Type B pancreatic cell (in vitro differentiated cells): Measurements from ENCODE around the gene RBP4. TPM values are rescaled to one million over a fixed set of nuclear protein-coding genes. Genes with fewer than 3 reads are reported as not detected.

Experiments
- DNase-seq: peaks from one replicate; pipeline ENCODE4 v3.0.0; 2021; ENCODE audit warnings: mixed read lengths; ENCODE audit not compliant: unreplicated experiment; ENCODE audit errors: extremely low spot score
- H3K27ac Mint-ChIP-seq: 2 replicates; pipeline ENCODE4 v1.8.0; 2021; ENCODE audit warnings: mild to moderate bottlenecking, mixed read lengths
- H3K27me3 Mint-ChIP-seq: 2 replicates; pipeline ENCODE4 v1.8.0; 2021; ENCODE audit warnings: mixed read lengths
- H3K36me3 Mint-ChIP-seq: 2 replicates; pipeline ENCODE4 v1.8.0; 2021; ENCODE audit warnings: mixed read lengths
- H3K4me1 Mint-ChIP-seq: one replicate; pipeline ENCODE4 v1.8.0; 2021; ENCODE audit warnings: mixed read lengths; ENCODE audit not compliant: unreplicated experiment
- H3K4me3 Mint-ChIP-seq: 2 replicates; pipeline ENCODE4 v1.8.0; 2021; ENCODE audit warnings: mild to moderate bottlenecking, mixed read lengths
- H3K9me3 Mint-ChIP-seq: 2 replicates; pipeline ENCODE4 v1.8.0; 2021; ENCODE audit warnings: mixed read lengths
- total RNA-seq: library from RNA; stranded (reverse); gene quantifications from 2 replicates; pipeline ENCODE4 v1.2.1, GENCODE V29; 2021; ENCODE audit warnings: low replicate concordance
- TF ChIP-seq, protein P1 (sequence below): fragments of 200-600 bp; sonication (generic); conservative IDR thresholded peaks from 2 replicates; pipeline ENCODE4 v1.5.0; 2021; ENCODE audit warnings: antibody characterized with exemption, mild to moderate bottlenecking

The RBP4 gene
- total RNA-seq, 1 donor from 2014 or later: 30.3 TPM

DNA sequence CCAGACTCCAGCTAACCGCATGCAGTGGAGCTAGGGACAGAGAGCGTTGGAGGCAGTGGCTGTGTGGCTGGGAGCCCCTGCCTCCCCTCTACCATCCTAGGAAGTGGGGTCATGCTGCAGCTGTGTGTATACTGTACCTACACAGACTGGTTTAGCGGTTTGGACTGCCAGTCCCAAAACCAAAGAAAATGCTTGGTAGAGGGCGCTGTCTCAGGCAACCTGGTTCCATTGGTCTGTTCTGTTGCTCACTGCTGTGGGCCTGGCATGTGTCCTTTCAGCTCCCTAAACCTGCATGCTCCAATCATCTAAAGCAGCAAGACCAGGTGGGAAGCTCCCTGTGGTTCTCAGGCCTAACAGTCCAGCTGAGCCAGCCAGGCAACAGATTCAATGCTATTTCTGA lies 4.5 kb downstream of the RBP4 start:
- no peaks in the 10 kb centered on the region for H3K4me1 Mint-ChIP-seq
- H3K27me3 Mint-ChIP-seq: peaks cover 36% of the 10 kb centered on the region
- no peaks in the 10 kb centered on the region for H3K9me3 Mint-ChIP-seq
- no peak overlapping the region for H3K27ac Mint-ChIP-seq
- DNase-seq: no peak
- TF ChIP-seq, protein P1, sequence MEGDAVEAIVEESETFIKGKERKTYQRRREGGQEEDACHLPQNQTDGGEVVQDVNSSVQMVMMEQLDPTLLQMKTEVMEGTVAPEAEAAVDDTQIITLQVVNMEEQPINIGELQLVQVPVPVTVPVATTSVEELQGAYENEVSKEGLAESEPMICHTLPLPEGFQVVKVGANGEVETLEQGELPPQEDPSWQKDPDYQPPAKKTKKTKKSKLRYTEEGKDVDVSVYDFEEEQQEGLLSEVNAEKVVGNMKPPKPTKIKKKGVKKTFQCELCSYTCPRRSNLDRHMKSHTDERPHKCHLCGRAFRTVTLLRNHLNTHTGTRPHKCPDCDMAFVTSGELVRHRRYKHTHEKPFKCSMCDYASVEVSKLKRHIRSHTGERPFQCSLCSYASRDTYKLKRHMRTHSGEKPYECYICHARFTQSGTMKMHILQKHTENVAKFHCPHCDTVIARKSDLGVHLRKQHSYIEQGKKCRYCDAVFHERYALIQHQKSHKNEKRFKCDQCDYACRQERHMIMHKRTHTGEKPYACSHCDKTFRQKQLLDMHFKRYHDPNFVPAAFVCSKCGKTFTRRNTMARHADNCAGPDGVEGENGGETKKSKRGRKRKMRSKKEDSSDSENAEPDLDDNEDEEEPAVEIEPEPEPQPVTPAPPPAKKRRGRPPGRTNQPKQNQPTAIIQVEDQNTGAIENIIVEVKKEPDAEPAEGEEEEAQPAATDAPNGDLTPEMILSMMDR: no peak
- no peak overlapping the region for H3K4me3 Mint-ChIP-seq
- no peaks in the 10 kb centered on the region for H3K36me3 Mint-ChIP-seq

GRCh38 chr10:93595378-93596161 lies 5.5 kb downstream of the RBP4 start:
- Mint-ChIP-seq H3K27me3 (peaks cover 34% of the 10 kb centered on the region), H3K9me3 (no peaks in the 10 kb centered on the region), H3K36me3 (no peaks in the 10 kb centered on the region), H3K4me1 (peaks cover 4% of the 10 kb centered on the region), H3K27ac (no peak overlapping the region), H3K4me3 (no peak overlapping the region)
- no peak for DNase-seq
- TF ChIP-seq, protein P1: no peak

DNA sequence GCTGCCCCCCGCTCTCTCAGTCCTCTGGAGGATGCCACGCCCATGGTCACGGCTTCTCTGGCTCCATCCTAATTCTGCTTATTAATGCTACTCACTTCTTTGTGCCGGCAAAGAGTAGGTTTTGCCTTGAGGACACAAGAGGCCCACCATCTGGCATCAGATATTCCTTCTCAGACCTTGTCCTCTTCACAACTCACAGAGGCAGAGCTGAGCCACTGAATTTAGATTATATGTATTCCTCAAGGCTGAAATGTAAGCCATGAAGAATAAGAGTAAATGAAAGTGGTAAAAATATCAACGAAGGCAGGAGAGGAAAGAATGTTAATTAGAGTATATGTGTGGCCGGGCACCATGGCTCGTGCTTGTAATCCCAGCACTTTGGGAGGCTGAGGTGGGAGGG lies 6.5 kb downstream of the RBP4 start:
- TF ChIP-seq, protein P1: no peak
- DNase-seq: no peak
- Mint-ChIP-seq H3K4me1 (peaks cover 4% of the 10 kb centered on the region), H3K9me3 (no peaks in the 10 kb centered on the region), H3K27ac (no peak overlapping the region), H3K36me3 (no peaks in the 10 kb centered on the region), H3K4me3 (no peak overlapping the region), H3K27me3 (peaks cover 28% of the 10 kb centered on the region)

DNA sequence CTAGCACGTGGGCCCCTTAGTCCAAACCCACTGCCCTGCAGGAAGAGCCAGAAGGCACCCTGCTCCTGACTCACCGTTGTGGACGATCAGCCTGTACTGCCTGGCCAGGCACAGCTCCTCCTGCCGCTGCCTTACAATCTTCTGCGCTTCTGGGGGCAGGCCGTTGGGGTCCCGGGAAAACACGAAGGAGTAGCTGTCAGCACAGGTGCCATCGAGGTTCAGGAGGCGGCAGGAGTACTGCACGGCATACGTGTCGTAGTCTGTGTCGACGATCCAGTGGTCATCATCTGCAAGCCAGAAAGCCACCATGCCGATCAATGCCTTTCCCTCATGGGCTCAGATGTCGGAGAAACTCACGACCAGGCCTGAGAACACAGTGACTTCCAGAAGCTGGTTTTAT lies 7.3 kb downstream of the RBP4 start:
- Mint-ChIP-seq H3K36me3 (no peaks in the 10 kb centered on the region), H3K9me3 (no peaks in the 10 kb centered on the region), H3K27me3 (peaks cover 32% of the 10 kb centered on the region), H3K4me1 (peaks cover 4% of the 10 kb centered on the region), H3K27ac (no peak overlapping the region), H3K4me3 (no peak overlapping the region)
- TF ChIP-seq, protein P1: no peak
- DNase-seq: no peak

DNA sequence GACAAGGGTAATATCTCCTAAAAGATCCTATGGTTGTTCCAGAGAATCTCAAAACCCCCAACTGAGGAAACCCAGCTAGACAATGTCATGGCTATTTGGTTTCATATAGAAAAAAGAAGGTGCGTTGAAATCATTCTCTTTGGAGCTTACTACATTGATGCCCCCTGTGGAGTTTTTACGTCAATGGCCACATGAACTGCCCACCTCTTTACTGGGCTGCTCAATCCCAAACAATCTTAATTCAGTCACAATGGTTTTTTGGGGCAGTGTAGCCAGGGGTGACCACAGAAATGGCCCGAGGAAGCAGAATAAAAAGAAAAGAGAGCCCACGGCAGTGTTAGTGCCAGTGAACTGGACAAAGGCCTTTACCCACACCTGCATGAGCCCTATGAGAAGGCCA lies 7.8 kb downstream of the RBP4 start:
- Mint-ChIP-seq H3K4me3 (no peak overlapping the region), H3K27me3 (peaks cover 30% of the 10 kb centered on the region), H3K9me3 (no peaks in the 10 kb centered on the region), H3K4me1 (peaks cover 4% of the 10 kb centered on the region), H3K27ac (no peak overlapping the region), H3K36me3 (no peaks in the 10 kb centered on the region)
- DNase-seq: no peak
- TF ChIP-seq, protein P1: no peak
